Eye (tissue), 1 donor: ENCODE data around the gene QSOX2.

Experiments
- DNase-seq: peaks from one replicate; pipeline ENCODE4 v3.0.0-alpha.2; 2015

QSOX2 gene

GRCh38 chr9:136171009-136171800 lies 74.4 kb downstream of the QSOX2 start:
- peak; percentile 69 for DNase-seq

GRCh38 chr9:136170006-136170901 lies 75.4 kb downstream of the QSOX2 start:
- DNase-seq = peak; percentile 66

- DNase-seq = no peak
Measured at GRCh38 chr9:136169495-136169894, 76.1 kb downstream of the QSOX2 start.

- no peak for DNase-seq
Measured at GRCh38 chr9:136163248-136163850, 82.3 kb downstream of the QSOX2 start.

- no peak for DNase-seq
Measured at GRCh38 chr9:136160995-136161610, 84.5 kb downstream of the QSOX2 start.

- no peak for DNase-seq
Measured at GRCh38 chr9:136160381-136160841, 85.2 kb downstream of the QSOX2 start.

- no peak for DNase-seq
Measured at GRCh38 chr9:136159851-136160250, 85.8 kb downstream of the QSOX2 start.

GRCh38 chr9:136157477-136158265 lies 87.9 kb downstream of the QSOX2 start:
- DNase-seq = no peak
